ENCODE measurements around the gene TRIM45.
A peak's percentile ranks its signal among the peaks of the same experiment; 100 is the strongest.

The TRIM45 gene, protein sequence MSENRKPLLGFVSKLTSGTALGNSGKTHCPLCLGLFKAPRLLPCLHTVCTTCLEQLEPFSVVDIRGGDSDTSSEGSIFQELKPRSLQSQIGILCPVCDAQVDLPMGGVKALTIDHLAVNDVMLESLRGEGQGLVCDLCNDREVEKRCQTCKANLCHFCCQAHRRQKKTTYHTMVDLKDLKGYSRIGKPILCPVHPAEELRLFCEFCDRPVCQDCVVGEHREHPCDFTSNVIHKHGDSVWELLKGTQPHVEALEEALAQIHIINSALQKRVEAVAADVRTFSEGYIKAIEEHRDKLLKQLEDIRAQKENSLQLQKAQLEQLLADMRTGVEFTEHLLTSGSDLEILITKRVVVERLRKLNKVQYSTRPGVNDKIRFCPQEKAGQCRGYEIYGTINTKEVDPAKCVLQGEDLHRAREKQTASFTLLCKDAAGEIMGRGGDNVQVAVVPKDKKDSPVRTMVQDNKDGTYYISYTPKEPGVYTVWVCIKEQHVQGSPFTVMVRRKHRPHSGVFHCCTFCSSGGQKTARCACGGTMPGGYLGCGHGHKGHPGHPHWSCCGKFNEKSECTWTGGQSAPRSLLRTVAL

DNA sequence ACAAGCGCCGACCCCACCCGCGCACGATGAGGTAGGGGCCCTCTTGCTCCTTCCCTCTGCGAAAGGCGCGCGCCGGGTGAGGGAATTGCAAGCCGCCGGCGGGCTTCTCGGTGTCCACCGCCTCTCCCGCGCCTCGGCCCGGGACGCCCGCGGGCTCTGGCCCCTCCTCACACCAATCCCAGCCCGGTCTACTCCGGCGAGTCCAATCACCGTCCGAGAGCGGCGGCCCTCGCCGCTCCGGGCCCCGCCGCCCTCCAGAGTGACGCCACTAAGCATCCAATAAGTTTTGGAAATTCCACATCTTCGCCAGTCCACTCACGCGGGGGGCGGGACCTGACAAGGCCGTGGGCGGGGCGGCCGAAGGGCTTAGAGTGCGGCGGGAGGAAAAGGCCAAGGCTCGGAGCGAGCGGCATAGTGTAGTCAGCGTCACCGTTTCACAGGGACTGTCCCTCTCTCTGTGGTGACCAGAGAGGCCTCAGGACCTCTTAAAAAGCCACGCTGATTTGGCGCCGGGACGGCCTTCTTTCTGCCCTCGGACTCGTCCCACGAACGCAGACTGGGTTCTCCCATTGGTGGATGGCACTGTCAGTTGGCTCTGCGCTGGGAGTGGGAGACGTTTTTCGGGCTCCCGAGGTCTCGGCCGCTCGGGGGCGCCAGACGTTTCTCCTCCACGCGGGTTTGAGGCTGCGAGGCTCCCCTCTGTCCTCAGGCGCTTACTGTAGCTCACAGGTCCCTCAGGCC lies at the start of gene TRIM45:
TSS of gene TRIM45 (minus strand) at position 161 of the 741 bp plus-strand sequence. CDS start 548 bp downstream, outside the sequence.
- no peak for TF ChIP-seq GATA3 (IDR thresholded peaks at IDR 0.05; ENCODE audit: low read depth, low read length)
- no peak for TF ChIP-seq GATA2 (IDR thresholded peaks at IDR 0.05; ENCODE audit: low read depth, low read length)

DNA sequence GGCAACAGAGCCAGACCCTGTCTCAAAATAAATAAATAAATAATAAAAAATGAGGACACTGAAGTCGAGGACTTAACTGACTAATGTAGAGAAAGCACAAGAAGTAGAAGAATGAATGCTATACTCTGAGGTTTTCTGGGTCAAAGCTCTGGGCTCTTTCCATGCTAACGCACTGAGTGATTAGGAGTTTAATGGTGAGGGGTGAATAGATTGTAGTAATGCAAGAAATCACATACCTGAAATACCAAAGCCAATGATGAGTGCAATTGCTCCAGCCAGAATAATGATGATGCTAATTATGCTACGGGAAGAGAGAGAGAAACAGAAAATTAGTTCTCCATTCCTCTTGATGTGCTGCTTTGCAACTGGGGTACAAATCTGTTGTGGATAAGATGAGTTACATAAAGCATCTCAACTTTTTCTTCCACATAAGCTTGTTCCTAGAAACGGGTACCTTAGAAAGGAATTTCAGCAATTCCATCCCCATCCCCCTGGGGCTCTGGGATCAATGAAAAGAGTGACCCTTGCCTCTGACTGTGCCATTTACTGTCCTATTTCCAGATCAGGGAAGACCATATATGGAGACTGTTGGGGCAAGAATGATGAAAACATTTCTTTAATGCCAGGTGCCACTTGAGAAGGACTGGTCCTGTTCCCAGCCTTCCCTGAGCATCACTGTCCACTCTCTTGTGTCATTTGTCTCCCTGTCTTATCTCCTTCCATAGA lies 48.5 kb upstream of the TRIM45 start:
- TF ChIP-seq GATA3 (IDR thresholded peaks at IDR 0.05; ENCODE audit: low read depth, low read length): no peak
- TF ChIP-seq GATA2 (IDR thresholded peaks at IDR 0.05; ENCODE audit: low read depth, low read length): no peak

DNA sequence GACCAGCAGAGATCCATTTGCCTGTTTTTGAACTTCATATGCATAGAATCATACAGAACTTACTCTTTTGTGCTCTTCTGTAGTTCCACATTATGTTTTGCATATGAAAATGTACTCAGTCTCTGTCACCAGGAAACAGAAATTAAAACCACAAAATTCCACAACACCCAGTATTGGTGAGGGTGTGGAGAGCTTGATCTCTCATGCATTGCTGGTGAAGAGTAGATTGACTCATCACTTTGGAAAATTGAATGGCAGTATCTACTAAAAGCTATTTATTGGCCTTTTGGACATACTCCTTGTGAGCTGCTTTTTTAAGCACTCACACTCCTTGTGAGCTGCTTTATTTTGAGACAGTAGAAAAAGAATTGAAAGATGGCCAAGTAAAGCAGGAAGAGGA lies 45.9 kb upstream of the TRIM45 start:
- no peak for TF ChIP-seq GATA2 (IDR thresholded peaks at IDR 0.05; ENCODE audit: low read depth, low read length)
- no peak for TF ChIP-seq GATA3 (IDR thresholded peaks at IDR 0.05; ENCODE audit: low read depth, low read length)

DNA sequence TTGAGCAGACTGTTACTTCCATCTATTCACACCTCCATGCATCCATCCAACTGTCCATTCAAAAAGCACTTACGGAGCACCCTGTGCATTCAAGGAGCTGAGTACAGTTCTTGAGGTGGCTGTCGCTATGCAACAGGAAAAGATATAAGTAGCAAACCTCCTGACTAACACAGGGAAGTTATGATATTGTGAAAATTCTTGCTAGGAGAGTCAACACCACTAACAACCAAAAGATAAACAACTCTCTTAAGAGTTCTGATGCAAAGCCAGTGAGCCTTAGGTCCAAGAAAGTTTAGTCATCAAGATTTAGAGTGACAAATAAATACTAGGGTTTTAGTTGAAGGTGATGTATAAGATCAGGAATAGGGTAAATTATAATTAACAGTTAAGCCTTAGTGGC lies 44.5 kb upstream of the TRIM45 start:
- TF ChIP-seq GATA2 (IDR thresholded peaks at IDR 0.05; ENCODE audit: low read depth, low read length): no peak
- no peak for TF ChIP-seq GATA3 (IDR thresholded peaks at IDR 0.05; ENCODE audit: low read depth, low read length)

DNA sequence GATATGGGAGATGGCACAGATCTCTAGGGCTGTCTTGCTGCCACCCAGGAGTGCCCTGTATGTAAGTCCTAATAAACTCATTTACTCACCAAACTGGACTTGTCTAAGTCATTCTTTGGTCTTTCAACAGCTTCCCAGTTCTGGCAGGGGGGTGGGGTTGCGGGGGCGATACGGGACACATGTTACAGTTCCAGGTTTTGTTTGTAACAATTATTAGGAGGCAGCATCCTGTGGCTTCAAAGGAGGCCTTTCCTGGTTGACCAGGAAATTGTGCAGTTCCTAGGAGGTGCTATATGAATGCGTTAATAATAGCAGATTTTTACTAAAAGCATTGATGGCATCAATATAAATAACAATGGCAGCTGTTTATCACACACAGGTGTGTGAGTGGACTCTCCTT lies 42.7 kb upstream of the TRIM45 start:
- no peak for TF ChIP-seq GATA3 (IDR thresholded peaks at IDR 0.05; ENCODE audit: low read depth, low read length)
- no peak for TF ChIP-seq GATA2 (IDR thresholded peaks at IDR 0.05; ENCODE audit: low read depth, low read length)

DNA sequence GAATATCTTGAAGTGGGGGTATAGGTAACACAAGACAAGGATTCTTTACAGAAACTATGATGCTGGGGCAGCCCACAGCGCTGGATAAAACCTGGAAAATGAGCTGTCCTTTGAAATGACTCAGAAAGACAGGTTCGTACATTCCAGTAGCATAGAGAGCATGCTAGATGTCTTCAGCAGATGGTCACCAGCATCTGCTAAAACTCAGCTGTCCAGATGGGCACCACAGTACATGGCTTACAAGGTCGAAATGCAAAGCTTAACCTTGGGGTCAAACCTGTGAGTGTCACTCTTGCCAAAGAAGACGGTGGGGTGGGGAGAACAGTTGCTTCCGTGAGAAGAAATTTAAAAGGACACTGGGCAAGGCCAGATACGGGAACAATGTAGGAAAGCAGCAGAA lies 41.3 kb upstream of the TRIM45 start:
- TF ChIP-seq GATA3 (IDR thresholded peaks at IDR 0.05; ENCODE audit: low read depth, low read length) (no peak), GATA2 (IDR thresholded peaks at IDR 0.05; ENCODE audit: low read depth, low read length) (no peak)

DNA sequence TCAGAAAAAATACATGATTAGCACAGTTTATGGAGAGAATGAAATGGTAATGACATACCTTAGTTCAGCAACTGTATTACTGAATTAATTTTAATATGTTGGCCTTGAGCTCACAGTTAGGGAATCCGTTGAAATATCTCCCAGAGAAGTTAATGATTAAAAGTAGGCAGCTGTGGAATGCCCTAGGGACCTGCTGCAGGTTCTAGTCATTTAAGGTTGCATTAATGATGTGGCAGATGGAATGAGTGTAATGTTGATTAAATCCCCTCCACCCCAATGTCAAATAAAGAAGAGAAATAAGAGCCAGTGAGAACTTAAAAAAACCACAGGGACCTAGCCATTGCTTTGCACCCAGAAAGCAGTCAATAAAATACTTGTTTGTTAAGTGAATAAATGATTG lies 40.3 kb upstream of the TRIM45 start:
- TF ChIP-seq GATA2 (IDR thresholded peaks at IDR 0.05; ENCODE audit: low read depth, low read length) (no peak), GATA3 (IDR thresholded peaks at IDR 0.05; ENCODE audit: low read depth, low read length) (no peak)

DNA sequence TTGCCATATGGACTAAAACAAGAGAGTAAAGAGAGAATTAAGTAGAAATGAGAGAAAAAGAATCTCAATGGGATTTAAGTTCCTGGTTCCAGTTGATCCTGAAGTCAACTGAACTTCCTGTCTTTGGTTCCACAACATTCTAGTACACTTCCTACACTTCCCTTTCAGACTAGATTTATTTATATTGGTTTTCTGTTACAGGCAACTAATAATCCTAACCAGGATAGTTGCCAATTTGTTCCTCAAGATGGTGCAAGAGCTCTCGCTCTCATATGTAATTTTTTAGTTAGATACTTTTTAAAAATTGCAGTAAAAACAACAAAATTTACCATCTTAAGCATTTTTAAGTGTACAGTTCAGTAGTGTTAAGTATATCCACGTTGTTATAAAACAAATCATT lies 28.8 kb upstream of the TRIM45 start:
- no peak for TF ChIP-seq GATA3 (IDR thresholded peaks at IDR 0.05; ENCODE audit: low read depth, low read length)
- no peak for TF ChIP-seq GATA2 (IDR thresholded peaks at IDR 0.05; ENCODE audit: low read depth, low read length)

DNA sequence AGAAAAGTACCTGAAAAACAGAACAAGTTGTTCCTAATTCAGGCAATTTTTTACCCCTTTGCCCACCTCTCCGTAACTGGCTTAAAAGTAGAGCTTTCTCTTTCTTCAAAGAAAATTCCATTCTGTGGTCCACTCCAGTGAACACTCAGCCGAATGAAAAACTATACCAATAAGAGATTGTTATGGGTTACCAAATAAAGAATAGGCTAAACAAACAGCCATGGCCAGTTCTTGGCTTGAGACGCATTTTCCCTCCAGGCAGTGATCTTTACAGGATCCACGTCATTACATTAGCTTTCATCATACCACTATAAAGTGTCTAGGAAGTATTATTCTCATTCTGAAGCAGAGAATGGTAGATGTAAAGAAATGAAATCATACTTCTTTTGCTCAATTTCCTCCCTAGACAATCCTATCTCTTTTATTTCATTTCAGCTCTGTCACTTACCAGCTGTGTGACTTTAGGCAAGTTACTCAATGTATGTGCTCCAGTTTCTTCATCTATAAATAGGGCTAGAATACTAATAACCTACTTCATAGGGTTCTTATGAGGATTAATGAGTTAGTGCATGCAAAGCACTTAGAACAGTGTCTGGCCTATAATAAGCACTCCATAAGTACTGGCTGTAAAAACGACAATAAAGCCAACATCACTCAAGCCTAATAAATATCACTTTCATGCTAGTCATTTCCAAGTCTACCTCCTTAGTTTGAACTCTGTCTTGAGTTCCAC lies 26.5 kb upstream of the TRIM45 start:
- no peak for TF ChIP-seq GATA3 (IDR thresholded peaks at IDR 0.05; ENCODE audit: low read depth, low read length)
- TF ChIP-seq GATA2 (IDR thresholded peaks at IDR 0.05; ENCODE audit: low read depth, low read length): no peak

DNA sequence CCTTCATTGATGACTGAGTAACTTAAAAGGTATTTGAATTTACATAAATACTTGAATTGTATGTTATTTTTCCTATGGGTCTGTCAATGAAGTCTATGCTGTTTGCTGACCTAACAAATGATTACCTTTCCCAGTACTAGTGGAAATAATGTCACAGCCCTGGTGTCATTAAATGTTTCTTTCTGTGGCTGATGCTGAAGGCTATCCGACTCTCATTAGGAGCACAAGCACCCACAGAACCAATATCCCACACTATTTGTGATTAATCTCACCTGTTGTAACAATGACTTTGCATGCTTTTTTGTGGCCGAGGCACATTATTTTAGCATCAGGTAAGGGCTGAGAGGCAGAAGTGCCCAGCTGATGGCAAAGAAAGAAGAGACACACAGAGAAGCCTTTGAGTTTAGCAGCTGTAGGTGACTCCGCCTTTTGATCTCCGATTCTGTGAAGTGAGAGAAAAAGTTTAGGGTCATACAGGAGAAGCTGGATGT lies 25.8 kb upstream of the TRIM45 start:
- TF ChIP-seq GATA3 (IDR thresholded peaks at IDR 0.05; ENCODE audit: low read depth, low read length): no peak
- TF ChIP-seq GATA2 (IDR thresholded peaks at IDR 0.05; ENCODE audit: low read depth, low read length): no peak

DNA sequence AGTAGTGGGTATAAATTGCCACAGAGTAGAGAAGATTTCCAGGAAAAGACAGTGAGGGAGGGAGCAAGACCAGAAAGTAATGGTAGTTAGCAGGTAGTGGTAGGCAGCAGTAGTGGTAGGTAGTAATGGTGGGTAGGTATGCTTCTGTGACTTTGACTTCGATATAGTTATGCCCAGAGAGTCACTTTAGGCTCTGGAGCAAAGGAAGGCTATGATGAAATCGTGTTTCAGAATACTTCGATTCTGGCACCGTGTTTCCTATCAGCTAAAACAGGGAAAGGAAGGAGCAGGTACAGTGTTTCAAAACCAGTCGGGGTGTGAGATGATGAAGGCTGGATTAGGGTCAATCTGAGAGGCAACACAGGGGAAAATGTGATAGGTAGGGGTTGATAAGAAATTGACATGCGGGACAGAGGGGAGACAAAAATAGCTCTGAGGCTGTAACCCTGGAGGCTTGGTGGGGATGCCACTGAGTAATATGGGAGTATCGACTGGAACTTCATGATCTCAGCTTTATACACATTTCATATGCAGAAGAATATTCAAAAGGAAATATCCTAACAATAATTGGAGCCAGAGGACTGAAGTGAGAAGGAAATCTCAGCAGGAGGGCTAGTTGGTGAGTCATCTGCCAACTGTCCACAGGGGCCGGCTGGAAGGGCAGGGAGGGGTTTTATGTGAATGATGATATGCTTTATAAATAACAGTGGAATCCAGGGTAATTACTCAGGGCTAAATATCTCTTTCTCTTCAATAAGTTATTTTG lies 25.2 kb upstream of the TRIM45 start:
- TF ChIP-seq GATA2 (IDR thresholded peaks at IDR 0.05; ENCODE audit: low read depth, low read length): no peak
- TF ChIP-seq GATA3 (IDR thresholded peaks at IDR 0.05; ENCODE audit: low read depth, low read length): no peak

DNA sequence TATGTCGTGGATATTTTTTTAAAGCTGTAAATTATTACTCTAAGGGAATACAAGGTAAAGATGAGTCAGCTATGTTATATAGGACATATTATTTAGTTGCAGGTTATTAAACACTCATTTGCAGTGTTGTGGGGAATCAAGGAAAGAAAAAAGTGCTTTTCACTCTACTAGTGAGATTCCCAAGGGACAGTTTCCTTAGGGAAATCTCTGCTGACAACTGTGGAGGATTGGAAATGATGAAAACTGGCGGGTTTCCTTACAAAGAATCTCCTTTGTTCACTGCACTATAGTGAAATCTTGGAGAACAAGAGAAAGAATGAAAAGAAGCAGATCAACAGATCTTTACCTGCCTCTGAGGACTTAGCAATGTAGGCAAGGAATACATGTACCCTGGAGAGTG lies 24.5 kb upstream of the TRIM45 start:
- TF ChIP-seq GATA3 (IDR thresholded peaks at IDR 0.05; ENCODE audit: low read depth, low read length) (no peak), GATA2 (IDR thresholded peaks at IDR 0.05; ENCODE audit: low read depth, low read length) (no peak)

DNA sequence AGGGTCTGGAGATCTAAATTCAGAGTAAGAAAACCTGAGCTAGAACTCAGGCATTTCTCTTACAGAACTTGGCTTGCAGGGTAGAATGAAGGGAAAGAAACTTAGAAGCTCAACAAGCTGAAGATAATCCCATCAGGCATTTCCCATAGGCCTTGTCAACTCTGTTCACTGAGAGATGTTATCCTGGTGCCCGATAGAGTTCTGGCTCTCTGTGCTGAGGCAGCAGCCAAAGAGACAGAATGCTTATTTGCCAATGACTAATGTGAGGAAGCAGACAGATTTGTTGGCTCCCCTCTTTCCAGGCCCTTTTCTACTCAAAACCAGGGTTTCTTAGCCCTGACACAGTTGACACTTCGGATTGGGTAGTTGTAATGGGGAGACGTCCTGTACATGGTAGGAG lies 22.3 kb upstream of the TRIM45 start:
- TF ChIP-seq GATA2 (IDR thresholded peaks at IDR 0.05; ENCODE audit: low read depth, low read length): peak; percentile 20; the same call in 1 of the 2 replicates
- TF ChIP-seq GATA3 (IDR thresholded peaks at IDR 0.05; ENCODE audit: low read depth, low read length): no peak
